ENCODE results near the gene AKT3. TPM values are rescaled to one million over a fixed set of nuclear protein-coding genes. Genes with fewer than 3 reads are reported as not detected.

The AKT3 gene
- total RNA-seq, 2 experiments from 2014 or later: 31.7 to 34.6 TPM

GRCh38 chr1:243620096-243620495 lies 229.9 kb downstream of the AKT3 start:
- intact Hi-C loops (cut with micrococcal nuclease): no loop called here
- ChIA-PET POLR2A (no interaction called here), CTCF (no interaction called here)
- peaks cover 51% of the 10 kb centered on the region for H3K36me3 Mint-ChIP-seq (ENCODE audit: low read depth)
- peak overlapping the region; percentile 40 for H3K27ac Mint-ChIP-seq
- peaks cover 17% of the 10 kb centered on the region for H3K4me1 Mint-ChIP-seq (ENCODE audit: low read depth)
- no peaks in the 10 kb centered on the region for H3K27me3 Mint-ChIP-seq
- H3K9me3 Mint-ChIP-seq: peaks cover 34% of the 10 kb centered on the region
- H3K4me3 Mint-ChIP-seq: no peak overlapping the region
- TF ChIP-seq CTCF (IDR thresholded peaks at IDR 0.05): no peak
- peak; percentile 70 for ATAC-seq
- DNase-seq: peak; percentile 22

- no peak for TF ChIP-seq CTCF (IDR thresholded peaks at IDR 0.05)
- H3K9me3 Mint-ChIP-seq: peaks cover 2% of the 10 kb centered on the region
- H3K36me3 Mint-ChIP-seq (ENCODE audit: low read depth): peaks cover 45% of the 10 kb centered on the region
- ATAC-seq (no peak), DNase-seq (no peak)
- H3K27ac Mint-ChIP-seq: no peak overlapping the region
- CTCF ChIA-PET: no interaction called here
- intact Hi-C loops (cut with micrococcal nuclease): no loop called here
- H3K4me1 Mint-ChIP-seq (ENCODE audit: low read depth): no peaks in the 10 kb centered on the region
- H3K4me3 Mint-ChIP-seq: no peak overlapping the region
- POLR2A ChIA-PET: no interaction called here
- no peaks in the 10 kb centered on the region for H3K27me3 Mint-ChIP-seq
Measured at GRCh38 chr1:243609698-243610097, 240.3 kb downstream of the AKT3 start.

GRCh38 chr1:243605604-243606003 lies 244.4 kb downstream of the AKT3 start:
- Mint-ChIP-seq H3K36me3 (ENCODE audit: low read depth) (peaks cover 65% of the 10 kb centered on the region), H3K4me3 (no peak overlapping the region), H3K9me3 (peaks cover 17% of the 10 kb centered on the region), H3K27me3 (no peaks in the 10 kb centered on the region), H3K27ac (no peak overlapping the region), H3K4me1 (ENCODE audit: low read depth) (no peaks in the 10 kb centered on the region)
- CTCF ChIA-PET: no interaction called here
- DNase-seq: no peak
- POLR2A ChIA-PET: no interaction called here
- no peak for ATAC-seq
- intact Hi-C loops (cut with micrococcal nuclease): no loop called here
- no peak for TF ChIP-seq CTCF (IDR thresholded peaks at IDR 0.05)

- H3K4me1 Mint-ChIP-seq (ENCODE audit: low read depth): peaks cover 22% of the 10 kb centered on the region
- no peak for TF ChIP-seq CTCF (IDR thresholded peaks at IDR 0.05)
- no peak for ATAC-seq
- DNase-seq: no peak
- intact Hi-C loops (cut with micrococcal nuclease): no loop called here
- CTCF ChIA-PET: no interaction called here
- H3K27me3 Mint-ChIP-seq: no peaks in the 10 kb centered on the region
- no peak overlapping the region for H3K27ac Mint-ChIP-seq
- no peak overlapping the region for H3K4me3 Mint-ChIP-seq
- POLR2A ChIA-PET: no interaction called here
- peaks cover 44% of the 10 kb centered on the region for H3K36me3 Mint-ChIP-seq (ENCODE audit: low read depth)
- peaks cover 17% of the 10 kb centered on the region for H3K9me3 Mint-ChIP-seq
Measured at GRCh38 chr1:243601720-243602119, 248.3 kb downstream of the AKT3 start.

- peak overlapping the region; percentile 40 for H3K27ac Mint-ChIP-seq
- DNase-seq: peak; percentile 63
- peaks cover 40% of the 10 kb centered on the region for H3K4me1 Mint-ChIP-seq (ENCODE audit: low read depth)
- H3K36me3 Mint-ChIP-seq (ENCODE audit: low read depth): peaks cover 27% of the 10 kb centered on the region
- TF ChIP-seq CTCF (IDR thresholded peaks at IDR 0.05): no peak
- H3K27me3 Mint-ChIP-seq: no peaks in the 10 kb centered on the region
- no peak overlapping the region for H3K4me3 Mint-ChIP-seq
- H3K9me3 Mint-ChIP-seq: peaks cover 15% of the 10 kb centered on the region
- intact Hi-C loops (cut with micrococcal nuclease): no loop called here
- ChIA-PET POLR2A (no interaction called here), CTCF (interaction anchor here (1.4 kb wide), 1 partner anchor 255 kb away, joined by 6 read pairs; no protein-coding TSS in a partner anchor)
- peak; percentile 78 for ATAC-seq
Measured at GRCh38 chr1:243598433-243598832, 251.6 kb downstream of the AKT3 start.
